HG02943 (cell line): Measurements from ENCODE around the gene MCM8.

ENCODE experiments used
- ATAC-seq: cut with Tn5 transposase; IDR thresholded peaks from one replicate; pipeline ENCODE4 v1.9.1; 2021; ENCODE audit warnings: mild to moderate bottlenecking, low read depth, moderate library complexity; ENCODE audit not compliant: unreplicated experiment

The MCM8 gene

GRCh38 chr20:6037082-6037481, 86.6 kb downstream of the MCM8 start:
- no peak for ATAC-seq

GRCh38 chr20:6038256-6038655, 87.8 kb downstream of the MCM8 start:
- ATAC-seq = no peak

GRCh38 chr20:6039766-6040165, 89.3 kb downstream of the MCM8 start:
- no peak for ATAC-seq

- no peak for ATAC-seq
Observed at GRCh38 chr20:6040540-6040939, 90.1 kb downstream of the MCM8 start.

- ATAC-seq = no peak
Observed at GRCh38 chr20:6040958-6041807, 90.7 kb downstream of the MCM8 start.

- ATAC-seq = no peak
Observed at GRCh38 chr20:6041808-6042265, 91.4 kb downstream of the MCM8 start.

- no peak for ATAC-seq
Observed at GRCh38 chr20:6044115-6044514, 93.7 kb downstream of the MCM8 start.

GRCh38 chr20:6045566-6045965, 95.1 kb downstream of the MCM8 start:
- ATAC-seq = no peak

GRCh38 chr20:6046432-6046831, 96.0 kb downstream of the MCM8 start:
- ATAC-seq = no peak

GRCh38 chr20:6048391-6048790, 97.9 kb downstream of the MCM8 start:
- no peak for ATAC-seq
